Coronary artery (tissue), 2 donors: Measurements from ENCODE around the gene APBA3.

Source experiments
- DNase-seq: peaks from one replicate; pipeline ENCODE4 v3.0.0-alpha.2; 2017; ENCODE audit warnings: low spot score
- H3K27ac ChIP-seq, 2 donors: fragments of 200-600 bp; sonication (generic); one replicate each; pipeline ENCODE4 v1.5.1; 2016 to 2019
- H3K4me3 ChIP-seq: fragments of 200-600 bp; sonication (generic); 2 replicates; pipeline ENCODE4 v1.5.1; 2016; ENCODE audit warnings: mild to moderate bottlenecking, moderate library complexity
- CTCF ChIP-seq: fragments of 200-600 bp; sonication (generic); IDR thresholded peaks from one replicate; pipeline ENCODE4 v1.5.1; 2019; ENCODE audit warnings: antibody characterized with exemption

APBA3 gene

DNA sequence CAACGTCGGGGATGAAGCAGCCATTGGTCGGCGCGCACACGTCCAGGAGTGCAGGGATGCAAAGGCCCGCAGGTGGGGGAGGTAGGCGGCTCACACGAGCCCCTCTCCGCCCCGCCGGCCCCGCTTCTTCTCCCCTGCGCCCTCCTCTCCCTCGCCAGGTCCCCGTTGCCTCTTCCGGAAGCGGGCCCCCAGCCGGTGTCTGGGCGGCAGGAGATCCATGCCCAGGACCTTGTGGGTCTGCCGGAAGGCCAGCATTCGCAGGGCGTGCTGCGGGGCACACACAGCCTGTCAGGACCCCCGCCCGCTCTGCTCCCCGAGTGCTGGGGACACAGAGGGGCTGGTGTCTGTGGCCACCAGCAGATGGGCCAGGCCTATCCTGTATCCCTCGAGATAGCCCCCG, 44.4 kb upstream of the APBA3 start:
- Histone ChIP-seq H3K4me3 (no peak overlapping the region), H3K27ac (no peak overlapping the region)
- DNase-seq: no peak

DNA sequence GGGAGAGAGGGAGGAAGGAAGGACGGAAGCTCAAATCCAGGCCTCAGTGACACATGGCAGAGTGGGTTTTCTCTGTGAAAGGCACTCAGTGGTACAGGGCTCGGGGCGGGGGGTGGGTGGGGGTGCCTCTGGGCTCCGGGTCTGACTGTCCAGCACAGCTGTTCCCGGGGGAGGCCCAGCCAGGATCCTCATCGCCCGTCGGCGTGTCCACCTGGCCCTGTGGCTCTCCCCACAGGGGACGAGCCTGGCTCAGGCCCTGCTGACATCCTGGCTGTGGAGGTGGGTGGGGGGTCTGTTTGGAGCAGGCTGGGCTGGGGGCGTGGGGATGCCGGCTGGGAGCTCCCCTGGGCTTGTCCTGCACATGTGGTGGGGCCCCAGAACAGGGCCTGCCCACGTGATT, 42.9 kb upstream of the APBA3 start:
- no peak for DNase-seq
- TF ChIP-seq CTCF: no peak
- Histone ChIP-seq H3K27ac (no peak overlapping the region), H3K4me3 (no peak overlapping the region)

More for the DNA sequence above, 44.4 kb upstream of the APBA3 start:
- no peak for TF ChIP-seq CTCF

- no peak for TF ChIP-seq CTCF
- Histone ChIP-seq H3K27ac (no peak overlapping the region), H3K4me3 (no peak overlapping the region)
- no peak for DNase-seq
These were observed 42.5 kb upstream of the APBA3 start for GRCh38 chr19:3803986-3804385.

- Histone ChIP-seq H3K4me3 (no peak overlapping the region), H3K27ac (no peak overlapping the region)
- no peak for DNase-seq
- no peak for TF ChIP-seq CTCF
These were observed 41.8 kb upstream of the APBA3 start for GRCh38 chr19:3803114-3803888.

- Histone ChIP-seq H3K4me3 (peak overlapping the region; percentile 50), H3K27ac (no peak overlapping the region)
- no peak for DNase-seq
- TF ChIP-seq CTCF: no peak
These were observed 40.1 kb upstream of the APBA3 start for GRCh38 chr19:3801412-3802096.

GRCh38 chr19:3800996-3801395, 39.5 kb upstream of the APBA3 start:
- TF ChIP-seq CTCF: no peak
- Histone ChIP-seq H3K27ac (no peak overlapping the region), H3K4me3 (peak overlapping the region; percentile 50)
- DNase-seq: no peak

DNA sequence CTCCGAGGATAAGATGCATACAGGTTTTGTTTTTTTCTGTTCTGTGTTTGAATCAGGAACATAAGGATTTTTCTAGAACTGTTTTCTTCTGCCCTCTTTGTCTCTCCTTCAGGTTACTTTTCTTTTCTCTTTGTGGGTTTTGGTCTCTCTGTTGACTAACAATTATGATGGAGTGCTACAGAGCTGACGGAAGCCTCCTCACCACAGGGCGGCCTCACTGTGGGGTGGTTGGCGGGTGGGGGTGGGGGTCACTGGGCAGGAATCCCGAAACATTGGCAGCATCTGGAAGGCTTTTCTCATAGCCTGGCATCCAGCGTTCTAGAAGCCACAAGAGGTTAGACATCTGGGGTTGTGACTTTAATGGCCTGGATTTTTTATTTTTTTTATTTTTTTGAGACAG, 36.6 kb upstream of the APBA3 start:
- TF ChIP-seq CTCF: no peak
- DNase-seq: no peak
- Histone ChIP-seq H3K27ac (no peak overlapping the region), H3K4me3 (no peak overlapping the region)
